Heart left ventricle (tissue), 13 donors: ENCODE measurements around the gene LRRC14B.

Experiments
- POLR2A ChIP-seq, 2 donors: fragments of 450-650 bp; IDR thresholded peaks; one replicate each; pipeline ENCODE4 v1.6.1; 2017; ENCODE audit warnings: antibody characterized with exemption in 2 of 2, mild to moderate bottlenecking in 2 of 2, moderate library complexity in 2 of 2
- TF ChIP-seq, protein P1 (sequence below), 12 donors: fragments of 200-600 bp; sonication (generic) in 4 of 12; IDR thresholded peaks; one replicate each; pipeline versions ENCODE4 v1.5.0 to v1.8.0; 2018 to 2022; ENCODE audit warnings: antibody characterized with exemption in 12 of 12, mild to moderate bottlenecking in 5 of 12
- donor health status: ischemic (EF 13 %, LVEDD 7.1; RV severe dilation, severe dysfunction).
- donor health status: DM: no; HTN: yes; CAD: no.
- donor health status: DM: no; HTN: no; CAD: no.
- donor health status: ischemic (EF 25% LVEDD 6.9; RV normal size, moderate dysfunction).
- donor health status: ischemic (EF 25% LVEDD 5.7; RV mildly dilated, moderate dysfunction).
- donor health status: ischemic (EF 35%, LVEDD 5.7; RV mildly dilated, moderate dysfunction).
- donor health status: nonischemic (EF 11% LVEDD 7.7; RV severe dilation, severe dysfunction).
- donor health status: DM: yes; HTN: yes; CAD: no.
- donor health status: PGD.
- donor health status: ischemic (EF 29% LVEDD 5.4; RV normal size, mild dysfunction).
- donor health status: nonischemic (EF 23%, LVEDD 6.1; RV moderate dilation, normal function).

DNA sequence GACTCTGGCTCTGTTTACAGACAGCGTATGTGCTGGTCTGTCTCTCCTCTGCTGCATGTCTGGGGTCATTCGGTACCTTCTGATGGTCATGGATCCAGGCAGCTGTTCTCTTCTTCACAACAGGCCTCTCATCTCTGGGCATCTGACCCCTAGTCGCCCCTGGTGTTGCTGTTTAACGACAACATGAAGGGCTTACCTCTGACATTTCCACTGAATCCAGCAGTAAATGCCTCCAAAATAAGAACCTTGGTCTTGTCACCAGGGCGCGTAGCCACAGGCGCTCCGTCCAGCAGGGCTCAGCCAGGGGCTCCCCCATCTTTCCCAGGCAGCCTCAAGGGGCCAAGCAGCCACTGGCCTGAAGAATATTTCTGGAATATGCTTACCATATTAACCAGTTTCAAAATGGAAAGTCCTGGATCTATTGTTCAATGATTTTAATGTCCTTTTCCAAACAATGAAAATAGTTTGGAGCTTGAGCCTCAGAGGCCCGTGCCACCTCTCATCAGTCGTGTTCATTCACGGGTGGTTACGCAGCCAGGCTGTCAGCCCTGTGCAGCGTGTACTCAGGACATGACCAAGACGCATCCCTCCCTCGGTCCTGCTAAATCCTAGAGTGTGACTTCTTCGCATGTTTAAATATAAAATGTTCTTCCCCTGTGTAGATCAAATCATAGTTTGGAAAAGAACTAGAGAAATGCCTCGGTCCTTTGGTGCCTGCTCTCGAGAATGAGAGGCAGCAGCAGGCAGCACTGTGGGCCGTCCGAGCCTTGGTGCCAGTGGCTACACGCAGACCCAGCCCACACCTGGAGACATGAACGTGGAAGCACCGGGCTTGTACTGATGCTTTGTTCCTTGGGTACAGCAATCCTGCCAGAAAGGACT, 30.1 kb upstream of the LRRC14B start:
- TF ChIP-seq, protein P1, sequence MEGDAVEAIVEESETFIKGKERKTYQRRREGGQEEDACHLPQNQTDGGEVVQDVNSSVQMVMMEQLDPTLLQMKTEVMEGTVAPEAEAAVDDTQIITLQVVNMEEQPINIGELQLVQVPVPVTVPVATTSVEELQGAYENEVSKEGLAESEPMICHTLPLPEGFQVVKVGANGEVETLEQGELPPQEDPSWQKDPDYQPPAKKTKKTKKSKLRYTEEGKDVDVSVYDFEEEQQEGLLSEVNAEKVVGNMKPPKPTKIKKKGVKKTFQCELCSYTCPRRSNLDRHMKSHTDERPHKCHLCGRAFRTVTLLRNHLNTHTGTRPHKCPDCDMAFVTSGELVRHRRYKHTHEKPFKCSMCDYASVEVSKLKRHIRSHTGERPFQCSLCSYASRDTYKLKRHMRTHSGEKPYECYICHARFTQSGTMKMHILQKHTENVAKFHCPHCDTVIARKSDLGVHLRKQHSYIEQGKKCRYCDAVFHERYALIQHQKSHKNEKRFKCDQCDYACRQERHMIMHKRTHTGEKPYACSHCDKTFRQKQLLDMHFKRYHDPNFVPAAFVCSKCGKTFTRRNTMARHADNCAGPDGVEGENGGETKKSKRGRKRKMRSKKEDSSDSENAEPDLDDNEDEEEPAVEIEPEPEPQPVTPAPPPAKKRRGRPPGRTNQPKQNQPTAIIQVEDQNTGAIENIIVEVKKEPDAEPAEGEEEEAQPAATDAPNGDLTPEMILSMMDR (IDR thresholded peaks at IDR 0.05) = no peak
- no peak for TF ChIP-seq POLR2A (IDR thresholded peaks at IDR 0.05)
